NK-92 (cell line): ENCODE measurements around the gene TXNL1.

ENCODE experiments used
- DNase-seq: peaks from one replicate; lab custom pipeline; 2025; ENCODE audit not compliant: unreplicated experiment; lab: John Stamatoyannopoulos, UW

The TXNL1 gene

GRCh38 chr18:56570978-56571377, 67.4 kb downstream of the TXNL1 start:
- no peak for DNase-seq

- no peak for DNase-seq
These were observed 69.0 kb downstream of the TXNL1 start for GRCh38 chr18:56569416-56569815.

- no peak for DNase-seq
These were observed 69.4 kb downstream of the TXNL1 start for GRCh38 chr18:56568986-56569385.

- DNase-seq: no peak
These were observed 72.6 kb downstream of the TXNL1 start for GRCh38 chr18:56565551-56566345.

- no peak for DNase-seq
These were observed 73.3 kb downstream of the TXNL1 start for GRCh38 chr18:56565046-56565445.

- no peak for DNase-seq
These were observed 74.8 kb downstream of the TXNL1 start for GRCh38 chr18:56563568-56563967.

- DNase-seq: no peak
These were observed 75.9 kb downstream of the TXNL1 start for GRCh38 chr18:56562479-56562878.

- DNase-seq: no peak
These were observed 77.4 kb downstream of the TXNL1 start for GRCh38 chr18:56560992-56561391.

- no peak for DNase-seq
These were observed 79.3 kb downstream of the TXNL1 start for GRCh38 chr18:56559044-56559443.

GRCh38 chr18:56556907-56557306, 81.5 kb downstream of the TXNL1 start:
- DNase-seq: no peak

GRCh38 chr18:56550121-56550520, 88.3 kb downstream of the TXNL1 start:
- DNase-seq: no peak
